ENCODE data around the gene CRELD1. TPM values are rescaled to one million over a fixed set of nuclear protein-coding genes. Genes with fewer than 3 reads are reported as not detected.
"Not testable (repeated sequence)": the region's sequence is repeated elsewhere in the genome, so short reads cannot be mapped to it uniquely, and the experiment has no call there.

The CRELD1 gene, protein sequence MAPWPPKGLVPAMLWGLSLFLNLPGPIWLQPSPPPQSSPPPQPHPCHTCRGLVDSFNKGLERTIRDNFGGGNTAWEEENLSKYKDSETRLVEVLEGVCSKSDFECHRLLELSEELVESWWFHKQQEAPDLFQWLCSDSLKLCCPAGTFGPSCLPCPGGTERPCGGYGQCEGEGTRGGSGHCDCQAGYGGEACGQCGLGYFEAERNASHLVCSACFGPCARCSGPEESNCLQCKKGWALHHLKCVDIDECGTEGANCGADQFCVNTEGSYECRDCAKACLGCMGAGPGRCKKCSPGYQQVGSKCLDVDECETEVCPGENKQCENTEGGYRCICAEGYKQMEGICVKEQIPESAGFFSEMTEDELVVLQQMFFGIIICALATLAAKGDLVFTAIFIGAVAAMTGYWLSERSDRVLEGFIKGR
- 17.5 TPM for total RNA-seq

DNA sequence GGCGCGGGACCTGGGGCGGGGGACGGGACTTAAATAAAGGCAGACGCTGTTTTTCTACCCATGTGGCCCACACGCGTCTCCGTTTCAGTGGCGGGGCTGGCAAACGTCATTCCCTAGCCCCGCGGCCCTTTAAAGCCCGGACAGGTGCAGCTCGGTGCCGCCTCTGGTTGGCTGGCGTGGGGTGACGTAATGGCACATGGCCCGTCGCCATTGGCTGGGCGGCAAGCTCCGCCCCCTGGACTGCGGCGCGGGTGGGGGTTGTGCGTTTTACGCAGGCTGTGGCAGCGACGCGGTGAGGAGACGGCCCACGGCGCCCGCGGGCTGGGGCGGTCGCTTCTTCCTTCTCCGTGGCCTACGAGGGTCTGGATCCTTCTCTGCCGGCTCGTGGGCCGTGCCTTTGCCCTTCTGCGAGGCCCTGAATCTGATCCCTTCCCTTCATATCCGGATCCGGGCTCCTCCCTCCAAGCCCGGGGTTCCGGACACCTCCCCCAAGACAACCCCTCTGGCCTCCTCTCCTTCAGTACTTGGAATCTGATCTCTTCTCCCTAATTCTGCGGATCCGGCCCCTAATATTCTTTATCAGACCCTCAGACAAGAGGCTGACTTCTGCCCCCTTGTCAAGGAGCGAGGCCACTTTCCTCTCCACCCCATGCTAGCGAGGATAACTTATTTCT lies at the start of gene CRELD1:
CRELD1 (plus strand) TSS at position 274 of the 674 bp plus-strand sequence. CDS start 605 bp downstream, outside the sequence.
- DNase-seq, result peak; percentile 96

DNA sequence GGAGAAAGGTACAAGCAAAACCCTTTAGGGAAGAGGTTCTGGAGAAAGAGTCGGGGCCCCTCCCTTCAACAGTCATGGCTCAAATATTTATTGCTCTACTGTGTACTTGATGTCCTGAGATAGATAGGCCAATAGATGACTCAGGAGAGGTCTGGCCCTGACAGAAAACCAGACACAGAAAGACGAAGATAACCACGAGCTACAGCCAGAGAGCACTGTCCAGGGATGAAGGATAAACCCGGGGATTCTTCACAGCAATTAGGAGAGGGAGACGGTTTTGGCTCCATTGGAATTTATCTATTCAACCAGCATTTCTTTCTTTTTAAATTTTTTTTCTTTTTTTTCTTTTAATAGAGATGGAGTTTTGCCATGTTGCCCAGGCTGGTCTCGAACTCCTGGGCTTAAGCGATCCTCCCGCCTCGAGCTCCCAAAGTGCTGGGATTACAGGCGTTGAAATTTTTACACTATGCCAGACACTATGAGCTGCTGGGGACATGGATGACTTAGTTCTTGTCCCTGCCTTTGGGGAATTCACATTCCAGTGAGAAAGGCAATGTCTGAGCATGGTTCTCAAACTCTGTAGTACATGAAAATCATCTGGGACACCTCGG lies 49.0 kb upstream of the CRELD1 start:
- no peak for DNase-seq

DNA sequence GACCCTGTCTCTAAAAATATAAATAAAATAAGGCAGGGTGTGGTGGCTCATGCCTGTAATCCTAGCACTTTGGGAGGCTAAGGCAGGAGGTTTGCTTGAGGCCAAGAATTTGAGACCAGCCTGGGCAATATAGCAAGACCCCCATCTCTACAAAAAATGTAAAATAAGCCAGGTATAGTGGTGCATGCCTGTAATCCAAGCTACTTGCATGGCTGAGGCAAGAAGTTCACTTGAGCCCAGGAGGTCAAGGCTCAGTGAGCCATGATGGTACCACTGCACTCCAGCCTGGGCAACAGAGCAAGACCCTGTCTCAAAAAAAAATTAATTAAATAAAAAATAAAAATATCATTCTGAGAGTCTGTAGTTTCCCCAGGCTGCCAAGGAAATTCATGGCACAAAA lies 47.3 kb upstream of the CRELD1 start:
- no peak for DNase-seq

DNA sequence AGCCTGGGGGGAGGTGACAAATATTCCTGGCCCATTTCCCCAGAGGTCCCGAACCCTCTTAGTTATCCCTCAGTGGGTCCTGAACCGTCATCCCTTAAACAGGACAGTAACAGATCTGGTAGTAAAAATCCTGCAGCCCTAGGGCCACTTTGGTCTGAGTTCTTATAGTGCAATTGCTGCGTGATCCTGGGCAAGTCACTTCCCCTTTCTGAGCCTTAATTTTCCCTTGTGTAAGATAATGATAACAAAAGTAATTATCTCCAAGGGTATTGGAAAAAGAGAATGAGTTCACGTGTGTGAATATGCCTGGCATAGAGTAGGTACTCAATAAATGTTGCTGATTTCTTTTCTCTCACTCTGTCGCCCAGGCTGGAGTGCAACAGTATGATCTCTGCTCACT lies 46.2 kb upstream of the CRELD1 start:
- DNase-seq, result no peak

DNA sequence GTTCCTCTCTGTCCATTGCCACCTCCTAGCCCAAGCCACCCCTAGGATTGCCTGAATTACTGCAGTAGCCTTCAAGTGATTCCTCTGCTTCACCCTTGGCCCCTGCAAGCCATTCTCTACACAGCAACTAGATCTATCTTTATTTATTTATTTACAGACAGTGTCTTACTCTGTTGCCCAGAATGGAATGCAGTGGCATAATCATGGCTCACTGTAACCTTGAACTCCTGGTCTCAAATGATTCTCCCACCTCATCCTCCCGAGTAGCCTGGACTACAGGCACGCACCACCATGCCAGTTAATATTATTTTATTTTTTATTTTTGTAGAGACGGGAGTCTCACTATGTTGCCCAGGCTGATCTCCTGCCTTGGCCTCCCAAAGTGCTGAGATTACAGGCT lies 45.1 kb upstream of the CRELD1 start:
- DNase-seq, result no peak

DNA sequence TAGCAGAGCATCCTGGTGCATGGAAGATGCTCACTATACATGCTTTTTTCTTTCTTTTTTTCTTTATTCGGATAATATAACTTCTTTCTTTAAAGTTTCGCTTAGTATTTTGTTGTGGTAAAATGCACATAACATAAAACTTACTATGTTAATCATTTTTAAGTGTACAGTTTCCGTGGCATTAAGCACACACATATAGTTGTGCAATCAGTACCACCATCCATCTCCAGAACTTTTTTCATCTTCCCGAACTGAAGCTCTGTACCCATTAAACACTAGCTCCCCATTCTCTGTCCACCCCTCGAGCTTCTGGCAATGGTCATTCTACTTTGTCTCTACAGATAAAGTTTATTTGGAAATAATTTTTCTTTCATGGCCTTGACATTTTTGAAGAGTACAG lies 44.2 kb upstream of the CRELD1 start:
- no peak for DNase-seq

DNA sequence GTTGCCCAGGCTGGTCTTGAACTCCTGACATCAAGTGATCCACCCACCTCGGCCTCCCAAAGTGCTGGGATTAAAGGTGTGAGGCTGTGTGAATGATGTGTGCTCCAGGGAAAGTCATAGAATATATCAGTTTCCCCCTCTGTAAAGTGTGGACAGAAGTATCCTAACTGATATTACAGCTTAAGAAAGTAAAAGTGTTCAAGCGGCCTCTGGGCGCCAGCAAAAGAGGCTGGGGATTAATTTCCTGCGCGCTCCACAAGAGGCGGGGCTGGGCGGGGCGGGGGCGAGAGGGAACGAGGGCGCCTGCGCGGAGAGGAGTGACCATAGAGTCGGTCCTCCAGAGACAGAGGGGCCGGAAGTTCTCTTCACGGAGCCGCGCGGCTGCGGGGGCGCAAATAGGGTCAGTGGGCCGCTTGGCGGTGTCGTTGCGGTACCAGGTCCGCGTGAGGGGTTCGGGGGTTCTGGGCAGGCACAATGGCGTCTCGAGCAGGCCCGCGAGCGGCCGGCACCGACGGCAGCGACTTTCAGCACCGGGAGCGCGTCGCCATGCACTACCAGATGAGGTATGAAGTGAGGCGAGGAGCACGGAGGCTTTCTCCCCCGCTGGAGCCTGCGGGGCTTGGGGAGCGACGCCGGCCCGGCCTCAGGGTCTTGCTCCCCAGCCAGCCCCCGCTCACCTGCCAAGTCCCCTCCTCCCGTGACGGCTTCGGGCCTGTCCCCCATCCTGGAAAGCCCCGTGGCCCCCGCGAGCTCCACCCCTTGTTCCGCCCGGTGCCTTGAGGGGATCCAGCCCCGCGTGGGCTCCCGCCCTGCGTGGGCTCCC lies 43.2 kb upstream of the CRELD1 start, which contains the start of gene JAGN1:
JAGN1 (plus strand) TSS at position 362 of the 823 bp plus-strand sequence; CDS start at position 475, 113 bp downstream.
- peak; percentile 87 for DNase-seq

DNA sequence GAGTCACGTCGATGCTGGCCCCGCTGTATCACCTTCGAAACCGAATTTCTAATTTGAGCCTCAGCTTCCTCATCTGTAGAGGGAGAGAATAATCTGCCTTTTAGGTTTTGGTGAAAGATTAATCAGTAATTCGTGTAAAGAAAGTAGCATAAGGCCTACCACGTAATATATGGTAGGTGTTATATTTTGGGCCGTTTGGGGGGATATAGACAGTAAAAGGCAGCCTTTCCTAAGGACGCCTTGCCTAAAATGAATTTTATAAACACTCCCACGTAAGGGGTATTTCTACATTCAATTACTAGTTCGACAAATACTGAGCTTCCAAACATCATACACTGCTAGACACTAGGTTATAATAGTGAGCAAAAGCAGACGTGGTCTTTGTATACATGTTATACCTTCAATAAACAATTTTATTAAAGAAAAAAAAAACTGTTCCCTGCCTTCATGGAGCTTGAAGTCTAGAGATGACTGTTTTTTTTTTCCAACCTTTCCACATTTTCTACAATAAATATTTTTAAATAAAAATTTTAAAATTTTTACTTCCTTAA lies 42.5 kb upstream of the CRELD1 start:
- no peak for DNase-seq

DNA sequence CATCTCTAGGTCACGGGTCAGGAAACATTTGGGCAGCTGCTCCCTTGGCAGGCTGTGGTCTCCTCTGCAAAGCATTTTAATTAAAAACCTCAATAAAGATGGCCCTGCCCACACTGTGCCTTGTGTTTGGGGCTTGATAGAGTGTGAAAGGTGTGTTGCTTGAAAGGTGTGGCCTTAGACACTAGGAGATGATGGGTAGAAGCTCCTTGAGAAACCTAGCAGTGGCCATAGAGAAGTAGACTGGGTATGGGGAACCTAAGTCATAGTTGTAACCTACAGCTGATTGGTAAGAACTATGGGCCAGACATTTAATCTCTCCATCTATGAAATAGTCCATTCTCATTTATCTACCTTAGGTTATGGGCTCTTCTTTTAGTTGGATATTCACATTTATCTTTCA lies 39.9 kb upstream of the CRELD1 start:
- no peak for DNase-seq

DNA sequence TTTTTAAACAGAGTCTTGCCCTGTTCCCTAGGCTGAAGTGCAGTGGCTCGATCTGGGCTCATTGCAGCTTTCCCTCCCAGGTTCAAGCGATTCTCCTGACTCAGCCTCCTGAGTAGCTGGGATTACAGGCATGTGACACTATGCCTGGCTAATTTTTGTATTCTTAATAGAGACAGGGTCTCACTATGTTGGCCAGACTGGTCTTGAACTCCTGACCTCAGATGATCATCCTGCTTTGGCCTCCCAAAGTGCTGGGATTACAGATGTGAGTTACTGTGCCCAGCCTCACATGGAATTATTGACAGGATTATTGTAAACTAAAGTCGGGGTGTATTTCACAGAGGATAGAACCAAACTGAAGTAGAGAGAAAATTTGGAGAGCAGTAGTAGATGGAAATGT lies 37.9 kb upstream of the CRELD1 start:
- not testable (repeated sequence) for DNase-seq

DNA sequence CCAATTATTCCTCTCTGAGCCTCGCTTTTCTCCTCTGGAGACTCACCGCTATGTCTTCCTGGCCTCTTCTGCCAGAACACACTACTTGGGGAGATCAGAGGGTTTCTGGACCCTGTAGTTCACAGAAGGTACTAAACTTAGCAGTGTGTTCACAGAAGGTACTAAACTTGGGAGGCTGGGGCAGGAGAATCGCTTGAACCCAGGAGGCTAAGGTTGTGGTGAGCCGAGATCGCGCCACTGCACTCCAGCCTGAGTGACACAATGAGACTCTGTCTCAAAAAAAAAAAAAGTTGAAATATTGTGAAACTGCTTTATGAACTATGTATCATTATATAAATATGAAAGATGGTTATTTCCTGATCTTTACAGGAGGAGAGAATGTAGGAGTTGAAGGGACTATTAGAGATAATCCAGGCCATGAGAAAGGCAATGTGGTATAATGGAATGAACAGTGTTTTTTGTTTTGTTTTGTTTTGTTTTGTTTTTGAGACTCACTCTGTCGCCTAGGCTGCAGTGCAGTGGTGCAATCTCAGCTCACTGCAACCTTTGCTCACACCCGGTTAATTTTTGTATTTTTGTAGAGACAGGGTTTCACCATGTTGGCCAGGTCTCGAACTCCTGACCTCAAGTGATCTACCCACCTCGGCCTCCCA lies 36.8 kb upstream of the CRELD1 start:
- DNase-seq, result not testable (repeated sequence)

DNA sequence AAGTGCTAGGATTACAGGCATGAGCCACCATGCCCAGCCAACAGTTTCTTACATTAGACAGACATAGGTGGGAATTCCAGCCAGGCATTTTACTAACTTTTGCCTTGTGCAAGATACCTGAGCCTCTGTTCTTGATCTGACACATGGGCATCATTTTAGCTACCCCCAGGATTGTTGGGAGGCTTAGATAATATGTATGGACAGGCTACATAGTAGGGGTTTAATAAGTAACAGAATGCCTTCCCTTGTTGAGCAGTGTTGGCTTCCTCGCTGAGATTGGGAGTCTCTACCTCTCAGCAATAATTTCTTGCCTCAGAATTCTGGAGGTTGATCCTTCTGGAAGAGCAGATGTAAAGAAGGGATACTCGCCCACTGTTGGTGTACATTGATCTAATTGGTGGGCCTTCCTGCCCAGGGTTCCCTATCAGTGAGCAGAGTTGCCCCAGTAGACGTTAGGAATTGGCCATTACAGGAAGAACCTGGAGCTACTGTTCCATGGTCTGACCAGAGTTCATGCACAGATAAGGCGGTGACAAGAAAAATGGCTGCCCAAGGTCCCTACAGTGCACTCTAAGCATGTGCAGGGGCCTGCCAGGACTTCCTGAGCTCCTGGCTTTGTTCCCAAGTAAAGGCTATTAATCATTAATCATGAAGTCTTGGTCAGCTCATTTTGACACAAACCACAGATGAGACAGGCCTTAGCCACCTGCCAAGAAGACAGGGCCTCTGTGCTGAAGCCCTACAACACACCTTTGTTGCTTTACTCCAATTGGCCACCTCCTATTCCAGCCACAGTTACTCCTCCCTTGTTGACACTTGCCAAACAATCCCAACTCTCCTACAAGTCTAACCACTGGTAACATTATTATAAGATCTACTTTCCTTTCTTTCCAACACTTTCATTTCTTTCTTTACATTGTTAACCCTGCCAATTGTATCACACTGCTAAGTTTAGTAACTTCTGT lies 35.9 kb upstream of the CRELD1 start:
- no peak for DNase-seq

DNA sequence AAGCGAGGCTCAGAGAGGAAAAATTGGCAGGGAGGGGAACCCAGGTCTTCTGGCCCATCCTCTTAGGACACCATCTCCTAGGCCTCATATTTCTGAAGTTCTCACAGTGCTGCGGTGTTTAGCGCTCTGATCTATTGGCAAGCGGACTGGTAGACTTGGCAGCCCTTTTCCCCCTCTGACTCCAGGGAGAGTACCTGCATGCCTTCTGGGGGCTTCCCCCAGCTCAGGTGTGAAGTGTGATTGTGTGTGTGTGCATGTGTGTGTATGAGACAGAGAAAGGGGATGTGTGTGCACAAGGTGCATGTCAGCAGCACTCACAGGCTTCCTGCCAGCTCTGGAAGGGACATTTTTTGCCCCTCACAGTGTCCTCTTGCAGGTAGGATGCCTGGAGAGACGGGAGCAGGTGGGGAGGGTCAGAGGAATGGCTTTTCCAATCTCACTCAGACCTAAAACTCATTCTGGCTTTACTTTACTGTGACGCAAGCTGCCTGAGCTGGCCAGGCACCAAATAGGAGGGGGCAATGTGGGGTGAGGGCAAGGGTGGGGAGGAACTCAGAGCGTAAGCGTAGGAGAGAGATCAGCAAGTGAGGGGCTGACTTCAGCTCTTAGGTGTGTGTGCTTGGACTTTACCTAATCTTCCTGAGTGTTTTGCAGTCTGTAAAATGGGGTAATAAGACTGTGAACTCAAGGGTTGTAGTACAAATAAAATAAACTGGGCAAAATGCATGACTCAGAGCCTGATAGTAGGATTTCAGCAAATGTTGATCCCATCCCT lies 35.0 kb upstream of the CRELD1 start:
- no peak for DNase-seq

DNA sequence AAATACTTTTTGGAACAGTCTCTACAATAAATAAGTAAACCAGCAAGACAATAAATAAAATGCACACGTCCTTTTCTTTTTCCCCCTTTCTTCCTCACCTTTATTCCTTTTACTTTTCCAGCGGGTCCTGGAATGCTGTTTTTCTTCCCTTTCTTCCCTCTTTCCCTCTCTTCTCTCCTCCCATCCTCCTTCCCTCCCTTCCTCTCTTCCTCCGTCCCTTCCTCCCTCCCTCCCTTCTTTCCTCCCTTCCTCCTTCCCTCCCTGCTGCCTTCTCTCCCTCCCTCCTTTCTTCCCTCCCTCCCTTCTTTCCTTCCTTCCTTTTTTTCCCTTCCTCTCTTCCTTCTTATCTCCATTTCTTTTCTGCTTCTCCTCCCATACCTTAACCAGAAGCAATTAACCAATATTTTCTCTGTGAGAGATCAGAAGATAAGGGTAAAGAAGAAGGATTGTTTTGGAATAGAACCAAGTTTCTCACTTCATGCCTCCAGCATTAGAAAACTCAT lies 34.3 kb upstream of the CRELD1 start:
- no peak for DNase-seq

DNA sequence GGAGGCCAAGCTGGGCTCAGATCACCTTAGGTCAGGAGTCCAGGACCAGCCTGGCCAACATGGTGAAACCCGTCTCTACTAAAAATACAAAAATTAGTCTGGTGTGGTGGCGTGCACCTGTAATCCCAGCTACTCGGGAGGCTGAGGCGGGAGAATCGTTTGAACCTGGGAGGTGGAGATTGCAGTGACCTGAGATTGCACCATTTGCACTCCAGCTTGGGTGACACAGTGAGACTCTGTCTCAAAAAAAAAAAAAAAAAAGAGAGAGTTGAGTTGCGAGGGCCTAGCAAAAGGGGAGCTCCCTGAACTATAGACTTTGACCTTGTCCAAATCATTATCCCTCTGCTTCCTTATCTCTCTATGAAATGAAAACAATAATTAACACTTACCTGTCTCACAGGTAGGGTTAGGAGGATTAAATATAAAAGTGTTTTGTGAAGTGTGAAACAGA lies 32.6 kb upstream of the CRELD1 start:
- not testable (repeated sequence) for DNase-seq

DNA sequence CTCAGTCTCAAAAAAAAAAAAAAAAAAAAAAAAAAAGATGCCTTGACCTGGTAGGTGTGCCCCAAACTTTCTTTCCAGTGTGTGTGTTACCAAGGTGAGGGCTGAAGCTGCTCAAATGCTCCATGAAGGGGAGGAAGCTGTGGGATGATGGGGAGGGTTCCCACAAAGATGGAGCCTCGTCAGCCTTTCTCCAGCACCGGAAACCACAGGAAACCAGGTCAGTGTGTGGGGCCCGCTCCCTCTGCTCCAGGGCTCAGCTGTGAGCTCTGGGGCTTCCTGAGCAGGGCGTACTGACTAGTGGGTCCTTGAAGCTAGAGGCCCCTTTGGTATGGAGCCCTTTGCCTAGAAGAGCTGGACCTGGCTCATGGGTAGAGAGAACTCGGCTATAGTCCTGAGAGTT lies 31.7 kb upstream of the CRELD1 start:
- no peak for DNase-seq

DNA sequence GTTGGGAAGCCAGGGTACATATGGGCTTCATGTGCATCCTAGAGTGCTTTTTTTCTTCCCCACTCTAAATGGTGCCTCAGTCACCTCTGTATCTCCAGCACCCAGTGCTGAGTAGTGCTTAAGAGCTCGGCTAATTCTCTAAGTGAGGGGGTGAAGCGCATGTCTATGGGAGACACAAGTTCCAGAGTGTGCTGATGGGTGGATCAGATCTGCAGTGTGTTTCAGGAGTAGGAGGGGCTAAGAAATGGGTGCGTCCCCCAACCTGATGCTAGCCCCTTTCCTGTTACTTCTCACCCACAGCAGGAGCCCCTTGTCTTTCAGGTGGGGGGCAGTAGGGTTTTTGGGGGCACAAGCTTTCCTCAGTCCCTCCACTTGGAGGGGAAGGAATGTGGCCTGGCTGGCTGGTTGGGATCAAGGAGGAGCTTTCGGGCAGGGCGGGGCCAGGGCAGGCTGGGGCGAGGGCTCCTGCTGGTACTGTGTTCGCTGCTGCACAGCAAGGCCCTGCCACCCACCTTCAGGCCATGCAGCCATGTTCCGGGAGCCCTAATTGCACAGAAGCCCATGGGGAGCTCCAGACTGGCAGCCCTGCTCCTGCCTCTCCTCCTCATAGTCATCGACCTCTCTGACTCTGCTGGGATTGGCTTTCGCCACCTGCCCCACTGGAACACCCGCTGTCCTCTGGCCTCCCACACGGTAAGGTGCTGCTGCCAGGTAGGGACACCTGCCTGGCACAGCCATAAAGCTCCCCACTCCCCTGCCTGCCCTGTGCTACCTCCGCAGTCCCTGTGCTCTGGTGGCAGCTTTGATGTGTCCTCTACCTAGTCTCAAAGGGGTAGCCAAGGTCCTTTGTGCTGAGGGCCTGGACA lies 31.0 kb upstream of the CRELD1 start, which contains the start of gene IL17RE:
IL17RE (plus strand) TSS at position 477 of the 866 bp plus-strand sequence; CDS start at position 562, 85 bp downstream.
- no peak for DNase-seq

DNA sequence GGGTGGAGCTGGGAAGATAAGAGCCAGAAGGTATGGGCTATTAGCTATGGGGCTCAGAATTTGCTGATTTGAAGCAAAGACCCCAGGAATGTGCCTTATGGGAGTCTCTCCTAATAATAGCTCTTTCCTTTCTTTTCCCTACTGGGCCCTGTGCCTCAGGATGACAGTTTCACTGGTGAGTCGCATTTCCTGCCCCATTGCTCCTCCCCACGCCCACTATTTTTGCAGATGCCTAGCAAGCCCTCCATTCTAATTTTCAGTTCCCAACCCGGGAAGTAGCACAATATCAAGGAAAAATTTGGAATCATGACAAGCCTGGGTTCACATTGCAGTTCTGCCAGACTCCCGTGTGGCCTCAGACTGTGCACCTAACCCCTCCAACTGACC lies 30.4 kb upstream of the CRELD1 start:
- no peak for DNase-seq

Measured in occipital lobe (tissue), 2 donors.